ENCODE results near the gene GSTA1. TPM values are rescaled to one million over a fixed set of nuclear protein-coding genes. Genes with fewer than 3 reads are reported as not detected.
"Not testable (repeated sequence)": the region's sequence is repeated elsewhere in the genome, so short reads cannot be mapped to it uniquely, and the experiment has no call there.

The GSTA1 gene
- total RNA-seq, 1 donor from 2014 or later: not detected

- no peak for TF ChIP-seq CTCF (conservative IDR thresholded peaks at IDR 0.05; ENCODE audit: low read depth, low read length)
- H3K4me3 ChIP-seq (ENCODE audit: low read depth, low read length): no peak overlapping the region
- DNase-seq (ENCODE audit: low read depth): no peak
Observed at GRCh38 chr6:52749556-52750152, 54.0 kb downstream of the GSTA1 start.

GRCh38 chr6:52747301-52747700 lies 56.3 kb downstream of the GSTA1 start:
- DNase-seq (ENCODE audit: low read depth); H3K4me3 ChIP-seq (ENCODE audit: low read depth, low read length): not testable (repeated sequence)

GRCh38 chr6:52746213-52746612 lies 57.4 kb downstream of the GSTA1 start:
- DNase-seq (ENCODE audit: low read depth): no peak
- TF ChIP-seq CTCF (conservative IDR thresholded peaks at IDR 0.05; ENCODE audit: low read depth, low read length): no peak
- H3K4me3 ChIP-seq (ENCODE audit: low read depth, low read length): no peak overlapping the region

- no peak for TF ChIP-seq CTCF (conservative IDR thresholded peaks at IDR 0.05; ENCODE audit: low read depth, low read length)
- no peak for DNase-seq (ENCODE audit: low read depth)
- H3K4me3 ChIP-seq (ENCODE audit: low read depth, low read length): no peak overlapping the region
Observed at GRCh38 chr6:52745764-52746201, 57.8 kb downstream of the GSTA1 start.

GRCh38 chr6:52741872-52742271 lies 61.7 kb downstream of the GSTA1 start:
- DNase-seq (ENCODE audit: low read depth): no peak
- H3K4me3 ChIP-seq (ENCODE audit: low read depth, low read length): no peak overlapping the region
- TF ChIP-seq CTCF (conservative IDR thresholded peaks at IDR 0.05; ENCODE audit: low read depth, low read length): no peak

Other genes with a start within 250 kb of the GSTA1 start
- gene TRAM2, start 226.8 kb downstream of the GSTA1 start, total RNA-seq: 16.3 and 19.2 TPM in 2 replicates
- gene TMEM14A, start 132.7 kb downstream of the GSTA1 start, total RNA-seq: 51.8 and 61.6 TPM in 2 replicates
- not detected in 2 replicates for gene GSTA2, start 40.3 kb downstream of the GSTA1 start, total RNA-seq
- not detected in 2 replicates for gene GSTA5, start 37.0 kb upstream of the GSTA1 start, total RNA-seq
- gene GSTA3, start 105.9 kb upstream of the GSTA1 start, total RNA-seq: not detected in 2 replicates
- 10.5 and 12.1 TPM in 2 replicates for gene GSTA4, start 191.5 kb upstream of the GSTA1 start, total RNA-seq

Data from epithelial cell of proximal tubule (primary cell).